Skeletal muscle tissue (tissue), 4 donors: ENCODE measurements around the gene AKR7A3. TPM values are rescaled to one million over a fixed set of nuclear protein-coding genes. Genes with fewer than 3 reads are reported as not detected.
"Not testable (repeated sequence)": the region's sequence is repeated elsewhere in the genome, so short reads cannot be mapped to it uniquely, and the experiment has no call there.

Source experiments
- H3K27ac ChIP-seq: one replicate; pipeline ENCODE4 v1.7.0; 2013; ENCODE audit warnings: mild to moderate bottlenecking, low read depth, low read length, inconsistent platforms
- H3K27me3 ChIP-seq, 3 donors: one replicate each; pipeline ENCODE4 v1.7.0; 2013; ENCODE audit warnings: low read length in 3 of 3; ENCODE audit not compliant: control insufficient read depth in 3 of 3, insufficient read depth in 3 of 3
- H3K36me3 ChIP-seq, 3 donors: one replicate each; pipeline ENCODE4 v1.7.0; 2013; ENCODE audit warnings: low read length in 3 of 3; ENCODE audit not compliant: control insufficient read depth in 3 of 3, insufficient read depth in 3 of 3
- H3K4me1 ChIP-seq, 3 donors: one replicate each; pipeline ENCODE4 v1.7.0; 2013; ENCODE audit warnings: low read length in 3 of 3, mild to moderate bottlenecking in 3 of 3; ENCODE audit not compliant: control insufficient read depth in 3 of 3, insufficient read depth in 3 of 3
- H3K4me3 ChIP-seq, 3 donors: one replicate each; pipeline ENCODE4 v1.7.0; 2013; ENCODE audit warnings: low read length in 3 of 3
- H3K9ac ChIP-seq, 3 donors: one replicate each; pipeline ENCODE4 v1.7.0; 2013; ENCODE audit warnings: low read length in 3 of 3, mild to moderate bottlenecking in 3 of 3, moderate library complexity in 2 of 3, low read depth in 1 of 3
- H3K9me3 ChIP-seq, 3 donors: one replicate each; pipeline ENCODE4 v1.7.0; 2013; ENCODE audit warnings: low read length in 3 of 3; ENCODE audit not compliant: control insufficient read depth in 3 of 3
- total RNA-seq: library from RNA; depleted of rRNA; stranded (reverse); fragments of >200 nt; gene quantifications from one replicate; pipeline ENCODE4 v1.2.3, GENCODE V29; 2014
- donor health status: Osteomylitis.

The AKR7A3 gene
- total RNA-seq, 1 donor from 2014 or later: 0.52 TPM

GRCh38 chr1:19300211-19300610, 11.6 kb upstream of the AKR7A3 start:
- Histone ChIP-seq H3K36me3 (peaks cover 10 to 22% (median 20%) of the 10 kb centered on the region in 3 donors), H3K9me3 (no peaks in the 10 kb centered on the region), H3K27me3 (no peaks in the 10 kb centered on the region), H3K9ac (no peak overlapping the region), H3K4me3 (no peak overlapping the region), H3K4me1 (no peaks in the 10 kb centered on the region), H3K27ac (no peak overlapping the region)

- H3K9me3 ChIP-seq: peaks cover 0 to 6% (median 4%) of the 10 kb centered on the region in 3 donors
- H3K9ac ChIP-seq: no peak overlapping the region
- H3K27ac ChIP-seq: no peak overlapping the region
- H3K27me3 ChIP-seq: no peaks in the 10 kb centered on the region
- peaks cover 0 to 2% (median 0%) of the 10 kb centered on the region in 3 donors for H3K4me1 ChIP-seq
- no peaks in the 10 kb centered on the region for H3K36me3 ChIP-seq
- no peak overlapping the region for H3K4me3 ChIP-seq
Observed at GRCh38 chr1:19294638-19295037, 6.1 kb upstream of the AKR7A3 start.

- Histone ChIP-seq H3K4me1 (peaks cover 5 to 10% (median 5%) of the 10 kb centered on the region in 3 donors), H3K4me3 (peak overlapping the region; percentile 60 to 78 (median 74)), H3K27ac (no peak overlapping the region), H3K36me3 (no peaks in the 10 kb centered on the region), H3K9ac (peak overlapping the region; percentile 54 to 76 (median 57)), H3K27me3 (no peaks in the 10 kb centered on the region), H3K9me3 (peaks cover 0 to under 1% (median 0%) of the 10 kb centered on the region in 3 donors)
Observed at GRCh38 chr1:19289244-19289643, 674 bp upstream of the AKR7A3 start.

GRCh38 chr1:19287436-19288185, 959 bp downstream of the AKR7A3 start:
- H3K27ac ChIP-seq: no peak overlapping the region
- peaks cover 0 to 4% (median 0%) of the 10 kb centered on the region in 3 donors for H3K36me3 ChIP-seq
- H3K4me3 ChIP-seq: no peak overlapping the region
- peaks cover 5 to 10% (median 5%) of the 10 kb centered on the region in 3 donors for H3K4me1 ChIP-seq
- no peak overlapping the region for H3K9ac ChIP-seq
- H3K27me3 ChIP-seq: no peaks in the 10 kb centered on the region
- H3K9me3 ChIP-seq: no peaks in the 10 kb centered on the region

- H3K36me3 ChIP-seq, H3K9ac ChIP-seq, H3K4me3 ChIP-seq, H3K9me3 ChIP-seq, H3K27ac ChIP-seq, H3K27me3 ChIP-seq: not testable (repeated sequence)
- H3K4me1 ChIP-seq: peaks cover 5 to 10% (median 5%) of the 10 kb centered on the region in 3 donors
Observed at GRCh38 chr1:19285807-19286206, 2.8 kb downstream of the AKR7A3 start.

GRCh38 chr1:19285366-19285765, 3.2 kb downstream of the AKR7A3 start:
- H3K9me3 ChIP-seq: not testable (repeated sequence)

GRCh38 chr1:19284881-19285280, 3.7 kb downstream of the AKR7A3 start:
- Histone ChIP-seq H3K4me1 (peaks cover 5 to 10% (median 5%) of the 10 kb centered on the region in 3 donors), H3K9ac (no peak overlapping the region), H3K27me3 (no peaks in the 10 kb centered on the region), H3K9me3 (no peaks in the 10 kb centered on the region), H3K4me3 (no peak overlapping the region), H3K27ac (no peak overlapping the region), H3K36me3 (peaks cover 0 to 4% (median 0%) of the 10 kb centered on the region in 3 donors)

More at GRCh38 chr1:19285366-19285765, 3.2 kb downstream of the AKR7A3 start:
- H3K36me3 ChIP-seq, H3K9ac ChIP-seq, H3K27ac ChIP-seq, H3K4me3 ChIP-seq, H3K27me3 ChIP-seq: not testable (repeated sequence)
- peaks cover 5 to 10% (median 5%) of the 10 kb centered on the region in 3 donors for H3K4me1 ChIP-seq

GRCh38 chr1:19283891-19284290, 4.7 kb downstream of the AKR7A3 start:
- Histone ChIP-seq H3K27me3 (no peaks in the 10 kb centered on the region), H3K4me1 (peaks cover 2 to 3% (median 2%) of the 10 kb centered on the region in 3 donors), H3K36me3 (peaks cover 0 to 4% (median 0%) of the 10 kb centered on the region in 3 donors), H3K9me3 (no peaks in the 10 kb centered on the region), H3K4me3 (no peak overlapping the region), H3K27ac (no peak overlapping the region), H3K9ac (no peak overlapping the region)

GRCh38 chr1:19274636-19275035, 13.9 kb downstream of the AKR7A3 start:
- H3K9ac ChIP-seq: no peak overlapping the region
- no peaks in the 10 kb centered on the region for H3K9me3 ChIP-seq
- no peaks in the 10 kb centered on the region for H3K4me1 ChIP-seq
- H3K36me3 ChIP-seq: no peaks in the 10 kb centered on the region
- no peak overlapping the region for H3K27ac ChIP-seq
- H3K4me3 ChIP-seq: no peak overlapping the region
- peaks cover 0 to 5% (median 4%) of the 10 kb centered on the region in 3 donors for H3K27me3 ChIP-seq

GRCh38 chr1:19273844-19274531, 14.6 kb downstream of the AKR7A3 start:
- not testable (repeated sequence) for H3K36me3 ChIP-seq, H3K4me1 ChIP-seq

More at GRCh38 chr1:19273844-19274531, 14.6 kb downstream of the AKR7A3 start:
- not testable (repeated sequence) for H3K4me3 ChIP-seq, H3K9me3 ChIP-seq, H3K27me3 ChIP-seq, H3K27ac ChIP-seq, H3K9ac ChIP-seq
